OCI-LY7 (cell line): Measurements from ENCODE around the gene LIN52. TPM values are rescaled to one million over a fixed set of nuclear protein-coding genes. Genes with fewer than 3 reads are reported as not detected.

Experiments used
- BruUV-seq: library from RNA; stranded (reverse); fragments of 400-500 nt; replicated peaks from 2 replicates; lab custom pipeline; 2021; lab: Mats Ljungman, UMichigan
- CTCF ChIA-PET: fragments of 300-600 bp; sonication (Branson Sonifier 250); formaldehyde crosslinking; loops from one replicate; lab custom pipeline; 2022; ENCODE audit warnings: antibody characterized with exemption; ENCODE audit not compliant: unreplicated experiment; lab: Charles Lee
- POLR2A ChIA-PET: fragments of 300-600 bp; sonication (Branson Sonifier 250); formaldehyde crosslinking; loops from one replicate; lab custom pipeline; 2022; ENCODE audit warnings: antibody characterized with exemption; lab: Charles Lee
- DNase-seq: peaks from one replicate; pipeline ENCODE4 v3.0.0-alpha.2; 2015; ENCODE audit warnings: low spot score
- H2AFZ ChIP-seq: fragments of 200-600 bp; sonication (generic), shearing (Covaris generic); 2 replicates; pipeline ENCODE4 v1.6.1; 2014; ENCODE audit warnings: mild to moderate bottlenecking, antibody characterized with exemption, low read length, moderate library complexity
- H3K27ac ChIP-seq: fragments of 200-600 bp; sonication (generic); 2 replicates; pipeline ENCODE4 v1.5.1; 2014; ENCODE audit warnings: mixed run types, low read depth, mild to moderate bottlenecking, moderate library complexity, low read length, inconsistent platforms; ENCODE audit not compliant: poor library complexity, severe bottlenecking
- H3K36me3 ChIP-seq: fragments of 200-600 bp; sonication (generic); 2 replicates; pipeline ENCODE4 v1.6.1; 2014; ENCODE audit warnings: mild to moderate bottlenecking, antibody characterized with exemption, low read length, moderate library complexity, mixed read lengths; ENCODE audit not compliant: insufficient read depth
- H3K4me1 ChIP-seq: fragments of 200-600 bp; sonication (generic); 2 replicates; pipeline ENCODE4 v1.5.1; 2014; ENCODE audit warnings: mild to moderate bottlenecking, low read length; ENCODE audit not compliant: insufficient read depth, poor library complexity, severe bottlenecking
- H3K4me2 ChIP-seq: fragments of 200-600 bp; sonication (generic); 2 replicates; pipeline ENCODE4 v1.6.1; 2014; ENCODE audit warnings: mild to moderate bottlenecking, low read length
- H3K4me3 ChIP-seq: fragments of 200-600 bp; sonication (generic); 2 replicates; pipeline ENCODE4 v1.5.1; 2014; ENCODE audit warnings: mild to moderate bottlenecking, low read depth, low read length; ENCODE audit not compliant: poor library complexity, severe bottlenecking
- H3K79me2 ChIP-seq: fragments of 200-600 bp; sonication (generic); 2 replicates; pipeline ENCODE4 v1.6.1; 2016; ENCODE audit warnings: low read depth, mild to moderate bottlenecking, low read length, moderate library complexity, mixed read lengths; ENCODE audit not compliant: insufficient read depth
- H3K9me2 ChIP-seq: fragments of 200-600 bp; sonication (generic); 2 replicates; pipeline ENCODE4 v1.6.1; 2016; ENCODE audit warnings: mild to moderate bottlenecking, low read length, mixed read lengths; ENCODE audit not compliant: insufficient read depth
- H3K9me3 ChIP-seq: fragments of 200-600 bp; sonication (generic); 2 replicates; pipeline ENCODE4 v1.6.1; 2014; ENCODE audit warnings: mild to moderate bottlenecking, mixed run types, low read length, mixed read lengths
- H4K20me1 ChIP-seq: fragments of 200-600 bp; sonication (generic); 2 replicates; pipeline ENCODE4 v1.6.1; 2014; ENCODE audit warnings: mild to moderate bottlenecking, antibody characterized with exemption, low read length, moderate library complexity, mixed read lengths; ENCODE audit not compliant: insufficient read depth
- EZH2phosphoT487 ChIP-seq: fragments of 200-600 bp; sonication (generic); IDR thresholded peaks from 2 replicates; pipeline ENCODE4 v1.6.1; 2018; ENCODE audit warnings: low read depth, borderline replicate concordance, mild to moderate bottlenecking, mixed run types, antibody characterized with exemption, low read length, moderate library complexity, mixed read lengths
- intact Hi-C: fragments of 100-400 bp; cut with micrococcal nuclease; formaldehyde crosslinking; loops from one replicate; pipeline ENCODE4 v1.10.0; 2022; ENCODE audit not compliant: unreplicated experiment
- total RNA-seq, 2 experiments: library from RNA; depleted of rRNA in 1 of 2; stranded (reverse); fragments of >200 nt in 1 of 2; shearing (Covaris generic) in 1 of 2; gene quantifications; 2 replicates each; pipeline ENCODE4 v1.2.3, GENCODE V29; 2014 to 2022
- TF ChIP-seq, protein P1 (sequence below): fragments of 200-600 bp; sonication (generic); conservative IDR thresholded peaks from 2 replicates; pipeline ENCODE4 v1.5.1; 2014; ENCODE audit warnings: mild to moderate bottlenecking, antibody characterized with exemption, low read length, moderate library complexity, mixed read lengths

The LIN52 gene
- total RNA-seq, 2 experiments from 2014 or later, result 9.8 to 18.0 TPM

DNA sequence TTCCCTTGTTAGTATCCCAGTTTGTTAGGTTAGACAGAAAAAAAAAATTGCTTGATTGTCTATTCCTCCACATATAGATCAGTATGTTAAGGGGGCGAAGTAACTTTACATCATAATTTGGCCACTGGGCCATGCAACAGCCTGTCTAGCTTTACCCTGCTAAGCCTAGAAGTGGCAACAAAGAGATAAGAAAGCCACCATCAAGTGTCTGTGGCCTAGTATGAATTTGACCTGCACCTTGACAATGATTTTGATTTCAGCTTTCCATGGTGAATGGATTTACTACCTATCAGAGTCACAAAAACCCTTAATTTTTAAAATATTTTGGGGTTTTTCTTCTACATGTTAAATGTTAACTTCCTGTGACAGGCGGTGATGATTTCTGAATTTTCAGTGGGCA lies 63.9 kb downstream of the LIN52 start:
- ChIA-PET CTCF (no interaction called here), POLR2A (interaction anchor here (0.6 kb wide), 1 partner anchor 99 kb away, joined by 3 read pairs; no protein-coding TSS in a partner anchor)
- Histone ChIP-seq H3K36me3 (no peaks in the 10 kb centered on the region), H3K4me3 (no peak overlapping the region), H3K9me2 (no peaks in the 10 kb centered on the region), H4K20me1 (no peaks in the 10 kb centered on the region), H3K4me1 (no peaks in the 10 kb centered on the region), H3K79me2 (no peaks in the 10 kb centered on the region), H3K27ac (no peak overlapping the region), H3K9me3 (no peaks in the 10 kb centered on the region), H3K4me2 (no peak overlapping the region), H2AFZ (no peak overlapping the region)
- intact Hi-C loops, result no loop called here
- TF ChIP-seq, protein P1, sequence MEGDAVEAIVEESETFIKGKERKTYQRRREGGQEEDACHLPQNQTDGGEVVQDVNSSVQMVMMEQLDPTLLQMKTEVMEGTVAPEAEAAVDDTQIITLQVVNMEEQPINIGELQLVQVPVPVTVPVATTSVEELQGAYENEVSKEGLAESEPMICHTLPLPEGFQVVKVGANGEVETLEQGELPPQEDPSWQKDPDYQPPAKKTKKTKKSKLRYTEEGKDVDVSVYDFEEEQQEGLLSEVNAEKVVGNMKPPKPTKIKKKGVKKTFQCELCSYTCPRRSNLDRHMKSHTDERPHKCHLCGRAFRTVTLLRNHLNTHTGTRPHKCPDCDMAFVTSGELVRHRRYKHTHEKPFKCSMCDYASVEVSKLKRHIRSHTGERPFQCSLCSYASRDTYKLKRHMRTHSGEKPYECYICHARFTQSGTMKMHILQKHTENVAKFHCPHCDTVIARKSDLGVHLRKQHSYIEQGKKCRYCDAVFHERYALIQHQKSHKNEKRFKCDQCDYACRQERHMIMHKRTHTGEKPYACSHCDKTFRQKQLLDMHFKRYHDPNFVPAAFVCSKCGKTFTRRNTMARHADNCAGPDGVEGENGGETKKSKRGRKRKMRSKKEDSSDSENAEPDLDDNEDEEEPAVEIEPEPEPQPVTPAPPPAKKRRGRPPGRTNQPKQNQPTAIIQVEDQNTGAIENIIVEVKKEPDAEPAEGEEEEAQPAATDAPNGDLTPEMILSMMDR, result no peak
- TF ChIP-seq EZH2phosphoT487, result no peak
- BruUV-seq, result no TSS peak
- no peak for DNase-seq

DNA sequence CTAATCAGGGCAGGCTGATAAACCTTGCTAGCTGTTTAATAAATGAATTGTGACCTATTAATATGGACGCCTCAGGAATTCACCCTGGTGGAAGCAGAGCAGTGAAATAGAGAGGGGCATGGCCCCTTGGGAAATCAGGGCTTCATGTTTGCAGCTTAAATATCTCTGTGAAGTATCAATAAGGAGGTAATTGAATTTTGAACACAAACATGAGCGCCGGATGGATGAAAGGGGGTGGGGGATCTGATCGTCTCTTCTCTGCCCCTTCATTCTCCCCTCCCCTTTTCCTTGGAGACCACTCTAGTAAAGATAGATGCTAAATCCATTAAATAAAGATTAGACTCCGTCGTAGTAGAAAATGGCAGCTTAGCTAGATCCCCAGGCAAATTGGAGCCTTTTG lies 70.5 kb downstream of the LIN52 start:
- Histone ChIP-seq H3K36me3 (no peaks in the 10 kb centered on the region), H3K9me2 (no peaks in the 10 kb centered on the region), H3K27ac (no peak overlapping the region), H3K4me3 (no peak overlapping the region), H3K9me3 (no peaks in the 10 kb centered on the region), H2AFZ (no peak overlapping the region), H4K20me1 (no peaks in the 10 kb centered on the region), H3K4me2 (no peak overlapping the region), H3K4me1 (no peaks in the 10 kb centered on the region), H3K79me2 (no peaks in the 10 kb centered on the region)
- intact Hi-C loops, result no loop called here
- ChIA-PET POLR2A (interaction anchor here (0.5 kb wide), 1 partner anchor 35 kb away, joined by 3 read pairs; no protein-coding TSS in a partner anchor), CTCF (no interaction called here)
- BruUV-seq, result no TSS peak
- TF ChIP-seq, protein P1, result no peak
- no peak for DNase-seq

DNA sequence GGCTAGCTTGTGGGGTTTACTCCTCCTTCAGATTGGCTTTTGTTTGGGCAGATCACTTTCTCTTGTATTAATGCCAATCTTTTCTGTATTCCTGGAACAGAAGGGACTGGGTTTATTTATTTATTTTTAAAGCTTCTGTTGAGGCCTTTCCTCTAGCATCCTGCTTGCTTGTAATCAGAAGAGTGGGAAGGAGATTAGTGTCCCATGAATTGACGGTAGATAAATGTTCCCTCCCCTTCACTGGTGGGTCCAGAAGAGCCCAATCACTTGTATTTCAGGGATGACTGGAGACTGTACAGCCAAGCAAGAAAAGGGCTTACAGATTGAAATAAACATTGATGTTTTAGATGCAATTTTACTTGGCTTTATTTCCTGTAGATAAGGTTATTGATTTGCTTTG lies 71.0 kb downstream of the LIN52 start:
- Histone ChIP-seq H3K27ac (no peak overlapping the region), H3K79me2 (no peaks in the 10 kb centered on the region), H2AFZ (no peak overlapping the region), H3K36me3 (no peaks in the 10 kb centered on the region), H3K4me3 (no peak overlapping the region), H4K20me1 (no peaks in the 10 kb centered on the region), H3K4me1 (no peaks in the 10 kb centered on the region), H3K4me2 (no peak overlapping the region), H3K9me3 (no peaks in the 10 kb centered on the region), H3K9me2 (no peaks in the 10 kb centered on the region)
- no TSS peak for BruUV-seq
- no peak for DNase-seq
- TF ChIP-seq EZH2phosphoT487, result no peak
- TF ChIP-seq, protein P1, result no peak
- intact Hi-C loops, result no loop called here
- CTCF ChIA-PET, result no interaction called here
- POLR2A ChIA-PET, result interaction anchor here (0.5 kb wide), 1 partner anchor 36 kb away, joined by 3 read pairs; no protein-coding TSS in a partner anchor
